HG03139 (cell line): ENCODE results near the gene SMAD5.
A peak's percentile ranks its signal among the peaks of the same experiment; 100 is the strongest.

Experiments
- ATAC-seq: cut with Tn5 transposase; IDR thresholded peaks from one replicate; pipeline ENCODE4 v1.9.1; 2021; ENCODE audit not compliant: unreplicated experiment

The SMAD5 gene

DNA sequence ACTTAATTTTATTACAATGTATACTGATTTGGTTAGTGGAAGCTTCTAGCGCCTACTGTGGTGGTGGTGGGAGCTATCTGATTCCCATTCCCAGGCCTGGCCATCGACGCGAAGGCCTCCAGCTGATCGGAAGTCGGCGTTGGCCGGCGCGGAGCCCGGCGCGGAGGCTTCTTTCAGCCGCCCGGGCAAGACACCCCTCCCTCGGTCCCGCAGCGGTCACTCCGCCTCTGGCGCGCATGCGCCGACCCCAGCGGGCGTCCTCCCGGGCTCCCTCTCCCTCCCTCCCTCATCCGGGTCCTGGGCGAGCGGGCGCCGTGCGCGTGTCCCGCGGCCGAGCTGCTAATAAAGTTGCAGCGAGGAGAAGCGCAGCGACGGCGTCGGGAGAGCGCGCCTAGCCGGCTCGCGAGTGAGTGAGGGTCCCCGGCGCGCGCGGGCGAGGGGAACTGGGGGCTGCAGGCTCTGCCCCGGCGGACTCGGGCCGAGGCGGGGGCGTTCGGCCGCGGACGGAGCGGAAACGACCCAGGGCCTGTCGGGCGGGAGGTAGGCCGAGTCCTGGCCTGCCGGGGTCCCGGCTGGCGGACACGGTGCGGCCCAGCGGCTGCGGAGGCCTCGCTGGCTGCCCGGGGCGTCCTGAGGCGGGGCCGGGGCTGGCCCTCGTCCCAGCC lies at the start of gene SMAD5:
TSS of gene SMAD5 (plus strand) at position 289 of the 665 bp plus-strand sequence. CDS start 20,916 bp downstream, outside the sequence.
- ATAC-seq = peak; percentile 92

- ATAC-seq = no peak
Observed at GRCh38 chr5:136084698-136085097, 47.9 kb upstream of the SMAD5 start.

- no peak for ATAC-seq
Observed at GRCh38 chr5:136086783-136087566, 45.7 kb upstream of the SMAD5 start.

DNA sequence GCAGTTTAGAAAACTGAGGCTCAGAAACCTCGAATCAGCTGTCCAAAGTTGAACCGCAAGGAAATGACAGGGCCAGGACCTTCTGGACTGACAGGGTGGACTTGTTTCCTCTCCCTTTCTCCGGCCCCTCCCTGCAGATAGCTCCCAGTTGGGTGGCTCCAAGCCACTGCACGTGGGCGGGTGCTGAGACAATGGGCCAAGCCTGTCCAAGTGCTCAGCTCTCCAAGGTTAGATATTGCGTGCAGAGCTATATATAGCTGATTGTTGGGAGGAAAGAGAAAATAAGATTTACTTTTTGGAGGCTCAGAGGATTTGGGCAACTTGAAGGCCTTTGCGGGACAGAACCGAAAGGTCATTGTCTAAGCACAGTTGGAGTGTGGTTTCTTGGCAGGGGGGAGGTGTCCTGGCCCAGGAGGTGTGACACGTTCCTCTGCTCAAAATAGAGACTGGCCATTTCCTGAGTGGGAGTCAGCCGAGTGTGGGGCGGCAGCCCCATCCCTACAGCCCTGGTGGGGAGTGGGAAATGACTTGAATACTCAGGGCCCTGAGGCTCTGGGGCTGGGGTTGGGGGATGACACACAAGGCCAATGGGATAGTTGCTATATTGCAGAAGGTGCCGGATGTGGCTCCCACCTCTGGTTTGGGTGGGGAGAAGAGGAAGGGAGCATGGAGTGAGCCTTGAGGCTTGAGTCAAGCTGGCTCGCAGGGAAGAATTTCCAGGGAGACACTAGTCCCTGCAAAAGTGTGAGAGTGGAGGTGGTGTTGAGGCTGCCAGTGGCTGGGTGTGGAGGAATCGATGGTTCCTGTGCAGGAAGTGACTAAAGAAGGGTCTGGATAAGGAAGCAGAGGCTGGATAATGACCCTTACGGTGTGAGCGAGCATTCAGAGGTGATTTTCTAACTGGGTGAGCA lies 44.4 kb upstream of the SMAD5 start:
- no peak for ATAC-seq

DNA sequence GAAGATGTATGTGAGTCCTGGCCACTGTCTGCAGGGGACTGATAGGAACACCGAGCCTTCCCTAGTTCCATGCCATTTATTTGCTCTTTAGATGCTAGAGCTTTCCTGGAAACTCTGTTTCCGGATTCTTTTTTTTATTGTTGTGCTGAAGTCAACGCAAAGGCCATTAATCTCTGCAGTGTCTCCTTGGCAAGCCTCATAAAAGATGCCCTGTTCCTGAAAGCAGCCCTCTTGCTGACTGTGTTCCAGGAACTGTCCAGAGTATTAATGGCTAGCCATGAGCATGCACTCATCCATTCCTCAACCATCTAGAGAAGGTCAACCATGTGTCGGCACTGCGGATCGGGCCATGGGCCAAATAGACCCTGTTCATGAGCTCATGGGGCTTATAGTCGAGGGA lies 42.9 kb upstream of the SMAD5 start:
- no peak for ATAC-seq

DNA sequence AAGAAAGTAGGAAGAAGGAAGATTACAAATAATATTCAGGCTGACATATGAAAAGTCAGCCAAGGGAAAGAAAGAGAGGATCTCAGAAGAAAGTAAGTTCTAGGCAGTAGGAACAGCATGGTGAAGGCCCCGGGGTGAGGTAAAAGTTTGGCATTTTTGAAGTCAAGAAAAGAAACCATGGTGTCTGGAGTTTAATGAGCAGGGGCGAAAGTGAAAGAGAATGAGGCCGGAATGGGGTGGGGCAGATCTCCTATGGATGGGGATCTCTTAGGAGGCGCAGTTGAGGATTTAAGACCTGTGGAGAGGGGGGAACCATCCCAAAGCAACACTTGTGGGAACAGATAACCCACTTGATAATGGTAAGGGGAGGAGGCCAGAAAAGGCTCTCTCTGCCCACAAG lies 42.3 kb upstream of the SMAD5 start:
- no peak for ATAC-seq

GRCh38 chr5:136094189-136094912 lies 38.3 kb upstream of the SMAD5 start:
- no peak for ATAC-seq

GRCh38 chr5:136094913-136095641 lies 37.6 kb upstream of the SMAD5 start:
- no peak for ATAC-seq

- ATAC-seq = no peak
Observed at GRCh38 chr5:136098176-136098575, 34.5 kb upstream of the SMAD5 start.

- no peak for ATAC-seq
Observed at GRCh38 chr5:136099870-136100269, 32.8 kb upstream of the SMAD5 start.

GRCh38 chr5:136101884-136102283 lies 30.8 kb upstream of the SMAD5 start:
- no peak for ATAC-seq

- ATAC-seq = peak; percentile 63
Observed at GRCh38 chr5:136103118-136103517, 29.5 kb upstream of the SMAD5 start.

- ATAC-seq = no peak
Observed at GRCh38 chr5:136104306-136104965, 28.2 kb upstream of the SMAD5 start.

- ATAC-seq = no peak
Observed at GRCh38 chr5:136106351-136107031, 26.2 kb upstream of the SMAD5 start.

- no peak for ATAC-seq
Observed at GRCh38 chr5:136108180-136108611, 24.4 kb upstream of the SMAD5 start.

DNA sequence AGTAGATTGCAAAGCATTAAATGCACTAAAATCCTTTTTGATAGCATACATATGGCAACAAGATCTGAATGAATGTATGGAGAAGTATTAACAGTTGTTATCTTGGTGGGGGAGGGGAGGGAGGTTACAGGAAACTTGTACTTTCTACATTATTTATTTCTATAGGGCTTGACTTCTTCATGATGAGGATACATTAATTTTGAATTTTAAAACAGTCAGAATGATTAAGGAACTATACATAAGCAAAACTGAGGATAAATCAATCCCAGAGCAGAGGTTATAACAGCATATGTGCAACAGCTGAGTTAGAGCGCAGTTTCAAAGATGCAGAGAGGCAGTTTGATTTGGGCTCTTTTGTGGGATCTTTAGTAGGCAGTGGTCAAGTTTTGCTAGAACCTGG lies 23.9 kb upstream of the SMAD5 start:
- no peak for ATAC-seq

- no peak for ATAC-seq
Observed at GRCh38 chr5:136109453-136110135, 23.1 kb upstream of the SMAD5 start.

GRCh38 chr5:136113606-136114005 lies 19.0 kb upstream of the SMAD5 start:
- no peak for ATAC-seq
